Right forelimb (tissue), 1 donor: Measurements from ENCODE around the gene SAMD11.

Source experiments
- DNase-seq: peaks from one replicate; pipeline ENCODE4 v3.0.0-alpha.2; 2018

Gene SAMD11

DNA sequence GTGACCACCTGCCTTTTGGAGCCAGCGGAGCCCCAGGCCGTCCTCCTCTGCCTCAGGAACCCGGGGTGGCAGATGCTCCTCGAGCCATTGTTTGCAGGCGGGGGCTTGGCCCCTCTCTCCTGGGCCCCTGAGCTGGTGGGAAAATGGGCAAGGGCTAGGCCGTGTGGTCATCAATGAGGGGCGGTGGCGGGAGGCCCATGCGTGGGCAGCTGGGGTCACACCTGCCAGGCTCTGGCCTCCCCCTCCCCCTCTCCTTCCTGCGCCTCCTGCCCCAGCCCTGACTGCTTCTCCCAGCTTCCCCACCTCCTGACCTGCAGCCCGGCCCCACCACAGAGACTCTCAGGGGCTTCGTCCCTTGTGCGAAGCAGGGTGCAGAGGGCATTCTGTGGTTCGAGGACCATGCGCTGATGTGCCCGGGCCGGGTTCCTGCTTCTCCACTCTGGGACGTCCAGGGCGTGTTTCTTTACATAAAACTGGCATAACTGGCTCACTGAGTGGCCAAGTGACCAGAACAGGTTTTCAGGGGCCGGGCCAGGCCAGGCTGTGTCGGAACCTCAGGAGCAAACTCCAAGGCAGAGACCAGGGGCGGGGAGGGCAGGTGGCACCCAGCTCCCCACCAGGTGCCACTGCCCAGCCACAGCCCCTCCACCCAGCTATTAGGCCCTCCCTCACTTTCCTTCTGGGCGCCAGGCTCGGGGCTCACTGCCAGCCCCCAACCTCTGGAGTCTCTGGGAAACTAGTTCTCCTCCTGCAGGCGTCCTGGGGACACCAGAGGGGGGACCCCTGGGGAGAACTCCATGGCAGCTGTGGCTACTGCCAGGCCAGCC lies 9.3 kb downstream of the SAMD11 start:
- no peak for DNase-seq

DNA sequence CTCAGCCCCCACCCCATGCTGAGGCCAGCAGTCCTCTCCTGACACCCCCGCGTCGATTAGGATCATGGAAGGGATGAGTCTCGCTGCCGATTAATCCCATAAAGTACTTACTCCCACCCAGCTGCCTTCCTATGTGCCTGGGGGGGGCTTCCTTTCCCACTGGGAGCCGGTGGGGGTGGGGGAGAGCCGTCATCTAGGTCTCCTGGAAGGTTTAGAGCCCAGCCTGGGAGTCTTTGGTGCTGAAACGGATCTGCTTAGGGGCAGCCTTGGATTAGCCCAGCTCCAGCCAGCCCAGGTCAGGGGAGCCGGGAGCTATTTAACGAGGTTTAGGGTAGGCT lies 9.8 kb downstream of the SAMD11 start:
- DNase-seq: no peak

DNA sequence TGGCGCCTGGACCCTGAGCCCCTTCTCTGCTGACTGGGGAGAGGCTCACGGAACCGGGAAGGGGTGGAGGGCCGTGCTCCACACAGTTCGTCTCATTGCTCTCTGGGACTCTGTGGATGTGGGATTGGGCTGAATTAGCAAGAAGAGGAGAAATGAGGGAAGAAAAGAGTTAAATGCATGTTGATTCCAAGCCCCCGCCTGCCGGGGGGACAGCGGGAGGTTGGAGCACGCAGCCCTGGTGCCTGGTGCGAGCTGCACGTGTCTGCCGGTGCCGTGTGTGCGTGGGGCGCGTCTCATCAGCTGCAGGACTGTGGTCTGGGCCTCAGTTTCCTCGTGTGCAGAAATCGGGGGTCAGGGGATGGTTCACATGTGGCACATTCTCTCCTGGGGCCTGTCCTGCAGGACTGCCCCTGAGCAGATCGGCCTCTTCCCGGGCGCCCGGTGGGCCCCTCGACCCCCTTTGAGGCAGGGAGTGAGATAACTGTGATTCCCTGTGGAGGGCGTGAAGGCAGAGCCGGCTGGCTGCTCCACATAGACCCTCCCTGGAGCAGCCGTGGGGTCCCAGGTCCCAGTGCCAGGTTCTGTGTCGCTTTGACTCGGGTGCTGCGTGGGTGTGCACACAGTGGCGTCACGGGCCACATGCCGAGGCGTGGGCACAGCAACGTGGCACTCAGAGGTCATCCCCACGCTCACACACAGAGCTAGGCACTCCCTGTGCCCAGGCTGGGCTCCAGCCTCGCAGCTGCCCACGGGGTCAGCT lies 11.4 kb downstream of the SAMD11 start:
- no peak for DNase-seq

DNA sequence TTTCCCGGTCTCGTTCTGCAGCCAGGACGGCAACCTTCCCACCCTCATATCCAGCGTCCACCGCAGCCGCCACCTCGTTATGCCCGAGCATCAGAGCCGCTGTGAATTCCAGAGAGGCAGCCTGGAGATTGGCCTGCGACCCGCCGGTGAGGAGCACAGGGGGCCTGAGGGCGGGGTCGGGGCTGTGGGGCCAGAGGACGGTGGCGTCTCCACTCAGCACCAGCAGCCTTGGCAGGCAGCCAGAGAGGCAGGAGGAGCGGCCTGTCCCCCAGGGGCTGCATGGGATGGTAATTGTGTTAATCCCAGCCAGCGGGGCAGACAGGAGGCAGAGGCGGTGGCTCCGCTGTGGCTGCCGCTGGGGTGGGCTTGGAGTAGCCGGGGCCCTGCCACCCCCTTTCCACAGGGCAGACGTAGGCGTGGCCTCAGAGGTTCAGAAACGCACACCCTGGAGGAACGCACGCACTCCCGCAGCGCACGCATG lies 12.1 kb downstream of the SAMD11 start:
- no peak for DNase-seq

DNA sequence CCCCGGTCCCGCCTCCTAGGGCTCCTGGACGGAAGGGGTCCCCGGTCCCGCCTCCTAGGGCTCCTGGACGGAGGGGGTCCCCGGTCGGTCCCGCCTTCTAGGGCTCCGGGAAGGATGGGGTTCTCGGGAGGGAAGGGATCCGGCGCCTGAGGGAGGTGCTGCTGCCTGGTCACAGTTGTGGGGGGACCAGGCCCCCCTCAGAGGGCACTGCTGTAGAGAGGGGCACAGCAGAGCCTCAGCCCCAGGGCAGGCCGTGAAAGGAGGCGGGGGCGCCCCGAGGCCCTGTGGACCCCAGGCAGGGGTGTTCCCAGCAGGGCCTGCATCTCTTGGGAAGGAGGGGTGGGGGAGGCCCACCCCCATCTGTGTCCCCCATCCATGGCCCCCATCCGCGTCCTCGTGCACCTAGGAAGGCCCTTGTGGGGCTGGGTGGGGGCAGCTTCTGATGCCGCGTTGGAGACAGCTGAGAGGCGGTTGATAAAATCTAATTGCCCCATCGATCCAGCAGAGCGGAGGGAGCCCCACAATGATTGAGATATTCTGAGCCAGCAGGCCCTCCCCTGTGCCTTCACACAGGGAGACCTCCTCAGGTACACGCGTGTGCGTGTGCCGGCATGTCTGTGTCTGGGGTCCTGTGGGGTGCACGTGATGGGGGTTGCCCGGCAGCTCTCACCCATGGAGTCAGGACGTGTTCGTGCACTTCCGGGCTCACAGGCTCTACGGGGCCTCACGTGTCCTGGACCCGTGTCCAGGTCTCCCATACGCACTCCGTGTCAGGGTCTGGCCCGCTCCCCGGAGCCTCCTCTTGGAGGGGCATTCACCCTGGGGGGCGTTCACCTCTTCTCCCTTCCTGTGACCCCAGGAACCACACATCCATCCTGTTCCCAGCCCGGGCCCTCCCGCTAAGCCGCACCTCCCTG lies 12.9 kb downstream of the SAMD11 start:
- DNase-seq: no peak

DNA sequence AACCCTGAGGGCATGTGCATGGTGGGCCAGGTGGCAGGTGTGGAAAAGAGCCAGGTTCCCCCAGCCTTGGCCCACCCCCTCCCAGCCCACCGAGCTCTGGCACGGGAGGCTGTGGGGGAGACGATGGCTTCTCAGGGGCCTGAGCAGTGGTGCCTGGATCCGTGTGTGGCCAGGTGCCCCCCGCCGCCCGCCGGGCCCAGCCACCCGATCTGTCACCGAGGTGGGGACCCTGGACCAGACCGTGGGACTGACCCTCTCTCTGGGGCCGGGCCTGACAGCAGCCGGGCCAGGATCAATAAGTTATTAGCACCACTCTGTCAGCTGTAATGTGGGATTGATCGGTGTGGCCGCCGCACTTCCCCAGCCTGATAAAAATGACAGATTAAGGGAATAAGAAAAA lies 13.8 kb downstream of the SAMD11 start:
- DNase-seq: no peak

DNA sequence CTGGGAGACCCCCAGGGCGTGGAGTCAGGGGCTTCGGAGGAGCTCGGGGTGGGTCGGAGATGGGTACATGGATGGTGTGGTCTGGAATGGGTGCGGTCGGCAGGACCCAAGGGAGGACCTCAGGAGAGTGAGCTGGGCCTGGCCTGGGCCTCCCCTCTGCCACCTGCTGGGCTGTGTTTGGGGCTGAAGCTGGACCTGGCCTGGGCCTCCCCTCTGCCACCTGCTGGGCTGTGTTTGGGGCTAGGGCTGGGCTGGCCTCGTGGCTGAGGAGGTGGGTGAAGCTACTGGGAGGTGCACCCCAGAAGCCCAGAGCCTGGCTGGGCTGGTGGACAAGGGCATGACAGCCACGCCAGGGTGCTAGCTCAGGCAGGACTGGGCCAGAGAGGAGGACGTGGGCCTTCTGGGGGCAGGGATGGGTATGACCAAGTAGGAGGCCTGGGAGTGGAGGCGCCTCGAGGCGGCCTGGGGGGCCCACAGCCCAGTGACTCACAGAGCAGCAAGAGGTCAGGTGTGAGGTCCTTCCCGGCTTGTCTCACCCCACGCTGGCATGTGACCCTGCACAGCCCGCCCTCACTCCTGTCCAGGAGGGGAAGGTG lies 14.5 kb downstream of the SAMD11 start:
- no peak for DNase-seq

DNA sequence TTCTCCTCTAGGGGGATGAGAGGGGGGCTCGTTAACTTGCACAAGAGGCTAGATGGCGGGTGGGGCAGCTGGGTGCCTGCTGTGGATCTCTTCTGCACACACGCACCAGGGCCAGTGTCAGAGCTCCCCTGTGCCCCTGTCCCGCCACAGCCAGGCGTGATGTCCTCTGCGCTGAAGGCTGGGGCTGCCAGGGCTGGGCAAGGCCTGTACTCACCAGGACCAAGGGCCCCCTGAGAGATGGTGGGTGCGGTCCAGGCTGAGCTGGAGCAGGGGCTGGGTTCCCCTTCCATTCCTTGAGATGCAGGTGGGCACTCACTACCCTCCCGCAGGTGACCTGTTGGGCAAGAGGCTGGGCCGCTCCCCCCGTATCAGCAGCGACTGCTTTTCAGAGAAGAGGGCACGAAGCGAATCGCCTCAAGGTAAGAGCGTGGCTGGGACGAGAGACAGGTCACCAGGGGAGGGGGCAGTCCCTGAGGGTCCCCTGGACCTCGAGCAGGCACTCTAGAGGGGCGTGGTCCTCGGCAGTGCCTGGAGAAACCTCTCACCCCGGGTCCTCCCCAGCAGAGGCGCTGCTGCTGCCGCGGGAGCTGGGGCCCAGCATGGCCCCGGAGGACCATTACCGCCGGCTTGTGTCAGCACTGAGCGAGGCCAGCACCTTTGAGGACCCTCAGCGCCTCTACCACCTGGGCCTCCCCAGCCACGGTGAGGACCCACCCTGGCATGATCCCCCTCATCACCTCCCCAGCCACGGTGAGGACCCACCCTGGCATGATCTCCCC lies 15.2 kb downstream of the SAMD11 start:
- DNase-seq: no peak

DNA sequence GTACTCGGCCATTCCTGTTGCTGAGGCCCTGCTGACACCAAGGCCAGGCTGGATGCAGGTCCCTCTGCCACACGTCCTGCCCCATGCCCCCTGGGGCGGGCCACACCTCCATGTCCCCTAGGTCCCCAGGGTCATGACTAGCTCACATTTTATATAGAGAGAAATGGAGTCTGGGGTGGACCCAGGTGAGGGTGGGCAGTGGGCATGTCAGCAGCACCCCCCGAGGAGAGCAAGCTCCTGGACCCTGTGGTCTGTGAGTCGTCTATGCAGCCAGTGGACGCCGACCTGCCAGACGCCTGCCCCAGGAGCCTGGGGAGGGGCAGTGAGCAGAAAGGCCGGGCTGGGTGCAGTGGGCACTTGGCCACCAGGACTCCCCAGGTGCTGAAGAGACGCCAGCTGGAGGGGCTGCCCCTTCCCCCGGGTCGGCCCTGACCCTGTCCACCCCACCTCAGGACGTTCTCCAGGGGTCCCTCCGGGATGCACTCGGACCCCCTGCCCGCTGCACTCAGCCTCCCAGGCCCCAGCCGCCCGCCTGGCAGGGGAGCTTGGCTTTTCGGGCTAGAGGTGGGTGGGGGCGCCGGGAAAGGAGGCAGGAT lies 15.9 kb downstream of the SAMD11 start:
- DNase-seq: no peak

DNA sequence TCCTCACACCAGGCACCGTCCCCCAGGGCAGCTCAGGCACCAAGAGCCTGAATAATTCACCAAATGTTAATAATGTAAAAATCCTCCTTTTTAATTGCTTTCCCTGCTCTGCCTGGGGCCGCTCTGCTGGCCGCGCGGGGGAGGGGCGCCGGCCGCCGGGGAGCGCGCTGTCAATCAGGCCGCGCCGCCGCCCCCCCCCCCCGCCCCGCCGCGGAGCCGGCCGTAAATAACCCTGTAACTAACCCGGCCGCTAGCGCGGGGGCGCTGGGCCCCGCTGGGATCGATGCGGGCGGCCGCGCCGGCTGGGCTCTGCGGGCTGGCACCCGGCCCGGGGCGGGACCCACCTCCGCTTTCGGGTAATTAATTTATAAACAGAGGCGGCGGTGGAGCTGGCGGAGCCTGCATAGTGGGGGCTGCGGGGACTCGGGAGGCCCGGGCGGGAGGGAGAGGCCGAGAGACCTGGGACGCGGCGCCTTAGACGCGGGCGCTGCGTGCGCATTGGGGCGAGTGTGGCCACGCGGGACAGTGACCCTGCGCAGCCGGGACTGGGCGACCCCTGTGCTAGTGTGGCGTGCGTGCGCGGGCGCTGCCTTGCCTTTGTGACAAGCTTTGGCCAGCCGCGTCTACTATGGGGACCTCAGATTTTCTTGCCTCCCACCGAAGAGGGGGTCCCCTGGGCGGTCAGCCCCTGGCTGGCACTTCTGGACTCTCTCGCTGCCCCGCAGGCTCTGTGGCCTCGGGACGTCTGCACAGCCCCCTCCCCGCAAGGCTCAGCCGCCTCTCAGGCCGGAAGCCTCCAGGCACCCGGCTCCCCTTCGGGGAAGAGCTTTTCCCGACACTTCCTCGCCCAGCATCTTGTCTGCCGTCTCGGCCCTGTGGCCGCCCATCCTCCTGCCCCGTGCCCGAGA lies 16.6 kb downstream of the SAMD11 start:
- DNase-seq: peak; percentile 88

DNA sequence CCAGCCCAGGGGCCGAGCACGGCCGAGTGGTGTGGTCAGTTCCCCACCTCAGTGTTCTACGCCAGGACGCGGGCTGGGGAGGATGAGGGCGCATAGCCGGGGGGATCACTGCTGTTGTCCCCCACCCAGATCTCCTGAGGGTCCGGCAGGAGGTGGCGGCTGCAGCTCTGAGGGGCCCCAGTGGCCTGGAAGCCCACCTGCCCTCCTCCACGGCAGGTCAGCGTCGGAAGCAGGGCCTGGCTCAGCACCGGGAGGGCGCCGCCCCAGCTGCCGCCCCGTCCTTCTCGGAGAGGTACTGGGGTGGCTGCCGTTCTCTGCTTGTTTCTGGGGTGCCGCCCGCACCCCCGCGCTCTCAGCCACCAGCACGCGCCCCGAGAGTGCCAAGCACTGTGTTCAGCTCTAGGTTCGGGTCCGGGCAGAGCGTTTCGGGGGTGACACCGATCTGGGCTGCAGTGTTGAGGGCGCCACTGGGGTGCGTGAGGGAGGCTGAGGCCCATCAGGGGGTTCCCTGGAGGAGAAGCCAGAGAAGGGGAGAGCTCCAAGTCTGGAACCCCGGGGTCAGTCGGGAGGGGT lies 17.4 kb downstream of the SAMD11 start:
- DNase-seq: no peak

DNA sequence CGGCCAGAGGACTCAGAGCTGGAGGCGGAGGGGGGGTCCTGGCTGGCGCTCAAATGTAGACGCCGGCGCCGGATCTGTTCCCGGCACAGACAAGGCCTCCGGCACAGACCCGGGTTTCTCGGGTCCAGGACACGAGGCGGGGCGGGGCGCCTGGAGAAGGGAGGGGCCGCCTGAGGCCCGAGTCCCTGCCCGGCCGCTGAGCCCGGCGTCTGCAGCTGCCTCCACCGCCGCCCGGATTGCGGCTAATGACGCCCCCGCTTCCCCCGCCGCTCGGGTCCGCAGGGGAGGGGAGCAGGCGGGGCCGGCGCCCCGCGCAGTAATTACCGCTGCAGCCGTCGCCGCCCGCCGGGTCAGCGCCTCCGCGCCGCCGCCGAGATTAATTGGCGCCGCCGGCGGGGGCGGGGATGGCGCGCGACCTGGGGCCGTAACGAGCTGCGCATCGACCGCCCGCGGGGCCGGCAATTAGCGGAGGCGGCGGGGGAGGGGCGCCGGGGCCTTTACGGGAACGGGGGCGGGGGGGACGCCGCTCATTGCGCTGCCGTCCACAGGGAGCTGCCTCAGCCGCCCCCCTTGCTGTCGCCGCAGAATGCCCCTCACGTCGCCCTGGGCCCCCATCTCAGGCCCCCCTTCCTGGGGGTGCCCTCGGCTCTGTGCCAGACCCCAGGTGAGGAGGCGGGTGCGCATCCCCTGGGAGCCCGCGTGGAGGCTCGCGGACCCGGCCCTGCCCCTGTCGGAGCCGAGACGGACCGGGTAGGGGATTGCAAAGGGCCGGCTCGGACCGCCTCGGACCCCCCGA lies 18.1 kb downstream of the SAMD11 start:
- DNase-seq: peak; percentile 88

DNA sequence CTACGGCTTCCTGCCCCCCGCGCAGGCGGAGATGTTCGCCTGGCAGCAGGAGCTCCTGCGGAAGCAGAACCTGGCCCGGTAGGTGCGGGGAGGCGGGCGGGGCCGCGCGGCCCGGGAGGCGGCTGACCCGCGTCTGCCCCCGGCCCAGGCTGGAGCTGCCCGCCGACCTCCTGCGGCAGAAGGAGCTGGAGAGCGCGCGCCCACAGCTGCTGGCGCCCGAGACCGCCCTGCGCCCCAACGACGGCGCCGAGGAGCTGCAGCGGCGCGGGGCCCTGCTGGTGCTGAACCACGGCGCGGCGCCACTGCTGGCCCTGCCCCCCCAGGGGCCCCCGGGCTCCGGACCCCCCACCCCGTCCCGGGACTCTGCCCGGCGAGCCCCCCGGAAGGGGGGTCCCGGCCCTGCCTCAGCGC lies 18.7 kb downstream of the SAMD11 start:
- no peak for DNase-seq

DNA sequence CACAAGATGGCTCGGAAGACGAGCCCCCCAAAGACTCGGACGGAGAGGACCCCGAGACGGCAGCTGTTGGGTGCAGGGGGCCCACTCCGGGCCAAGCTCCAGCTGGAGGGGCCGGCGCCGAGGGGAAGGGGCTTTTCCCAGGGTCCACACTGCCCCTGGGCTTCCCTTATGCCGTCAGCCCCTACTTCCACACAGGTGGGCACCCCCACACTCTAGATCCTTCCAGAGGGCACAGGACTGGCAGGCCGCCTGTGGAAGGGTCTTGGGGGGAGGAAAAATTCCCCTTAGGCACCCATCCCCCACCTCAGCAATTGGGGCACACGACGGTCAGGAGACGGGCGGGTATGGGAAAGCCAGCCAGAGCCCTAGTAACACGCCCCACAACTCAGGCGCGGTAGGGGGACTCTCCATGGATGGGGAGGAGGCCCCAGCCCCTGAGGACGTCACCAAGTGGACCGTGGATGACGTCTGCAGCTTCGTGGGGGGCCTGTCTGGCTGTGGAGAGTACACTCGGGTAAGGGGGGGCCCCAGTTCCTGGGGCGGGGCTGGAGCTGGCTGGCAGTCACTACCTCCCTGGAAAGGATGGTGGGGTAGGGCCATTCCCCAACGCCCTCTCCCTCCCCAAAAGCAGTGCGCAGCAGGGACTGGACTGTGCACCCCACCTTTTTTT lies 19.3 kb downstream of the SAMD11 start:
- DNase-seq: no peak

DNA sequence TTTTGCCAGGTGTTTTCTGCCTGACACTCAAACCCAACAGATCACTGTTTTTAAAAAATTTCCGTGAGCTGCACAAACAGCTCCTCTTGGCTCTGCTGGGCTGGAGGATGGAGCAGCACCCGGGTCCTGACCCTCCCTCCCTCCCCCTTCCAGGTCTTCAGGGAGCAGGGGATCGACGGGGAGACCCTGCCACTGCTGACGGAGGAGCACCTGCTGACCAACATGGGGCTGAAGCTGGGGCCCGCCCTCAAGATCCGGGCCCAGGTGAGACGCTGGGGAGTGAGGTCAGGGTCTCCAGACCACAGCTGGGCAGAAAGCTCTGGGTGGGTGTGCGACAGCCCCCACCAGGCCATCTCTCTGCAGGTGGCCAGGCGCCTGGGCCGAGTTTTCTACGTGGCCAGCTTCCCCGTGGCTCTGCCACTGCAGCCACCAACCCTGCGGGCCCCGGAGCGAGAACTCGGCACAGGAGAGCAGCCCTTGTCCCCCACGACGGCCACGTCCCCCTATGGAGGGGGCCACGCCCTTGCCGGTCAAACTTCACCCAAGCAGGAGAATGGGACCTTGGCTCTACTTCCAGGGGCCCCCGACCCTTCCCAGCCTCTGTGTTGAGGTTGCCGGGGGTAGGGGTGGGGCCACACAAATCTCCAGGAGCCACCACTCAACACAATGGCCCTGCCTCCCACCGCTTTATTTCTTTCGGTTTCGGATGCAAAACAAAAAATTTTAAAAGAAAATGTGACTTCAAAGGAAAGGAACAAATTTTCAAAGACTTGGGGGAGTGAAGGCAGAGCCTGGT lies 20.0 kb downstream of the SAMD11 start:
- no peak for DNase-seq

DNA sequence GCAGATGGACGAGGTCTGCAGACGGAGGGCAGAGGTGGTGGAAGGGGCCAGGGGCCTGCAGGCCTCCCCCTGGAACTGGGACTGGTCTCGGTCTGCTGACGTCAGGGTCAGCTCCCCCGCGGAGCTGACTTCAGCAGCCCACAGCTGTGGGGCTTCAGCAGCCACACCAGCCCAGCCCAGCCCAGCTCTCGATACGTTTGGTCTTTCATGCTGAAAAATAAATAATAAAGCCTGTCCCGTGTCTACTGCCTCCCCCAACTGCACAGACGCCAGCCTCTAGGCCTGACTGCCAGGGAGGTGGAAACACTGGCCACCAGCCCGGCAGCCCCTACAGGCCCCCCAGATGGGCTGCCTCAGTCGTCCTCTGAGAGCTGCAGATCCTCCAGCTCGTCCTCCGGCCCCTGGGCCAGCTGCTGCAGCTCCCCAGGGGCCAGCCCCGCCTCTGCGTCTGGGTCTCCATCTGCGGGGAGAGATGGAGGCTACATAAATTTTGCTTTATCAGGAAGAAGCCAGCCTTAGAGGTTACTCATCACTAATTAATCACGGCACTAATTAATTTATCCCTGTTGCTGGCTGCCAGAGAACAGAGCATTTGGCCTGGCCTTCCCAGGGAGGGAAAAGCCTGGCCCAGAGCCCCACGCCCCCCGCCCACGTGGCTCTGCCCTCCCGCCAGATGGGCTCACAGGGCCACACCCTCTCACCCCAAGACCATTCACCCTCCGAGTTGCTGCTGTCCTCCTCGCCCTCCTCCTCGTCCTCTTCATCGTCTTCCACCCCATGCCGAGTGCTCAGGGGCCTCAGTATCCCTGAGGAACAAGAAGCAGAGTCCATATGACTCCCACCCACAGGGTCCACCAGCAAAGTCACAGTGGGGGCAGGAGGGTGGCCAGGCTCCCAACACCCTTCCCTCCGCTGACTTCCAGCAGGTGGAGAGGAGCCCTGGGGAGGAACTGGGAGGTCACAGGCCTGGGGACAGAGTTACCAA lies 20.9 kb downstream of the SAMD11 start:
- DNase-seq: no peak
